Skin of body (tissue), 2 donors: Measurements from ENCODE around the gene SHANK2. TPM values are rescaled to one million over a fixed set of nuclear protein-coding genes. Genes with fewer than 3 reads are reported as not detected.

Source experiments
- DNase-seq: peaks from one replicate; lab custom pipeline; 2025; lab: John Stamatoyannopoulos, UW
- total RNA-seq: library from RNA; depleted of rRNA; stranded (reverse); fragments of >200 nt; gene quantifications from one replicate; pipeline ENCODE4 v1.2.3, GENCODE V29; 2014

Gene SHANK2
- total RNA-seq, 1 donor from 2014 or later = 8.8 TPM

DNA sequence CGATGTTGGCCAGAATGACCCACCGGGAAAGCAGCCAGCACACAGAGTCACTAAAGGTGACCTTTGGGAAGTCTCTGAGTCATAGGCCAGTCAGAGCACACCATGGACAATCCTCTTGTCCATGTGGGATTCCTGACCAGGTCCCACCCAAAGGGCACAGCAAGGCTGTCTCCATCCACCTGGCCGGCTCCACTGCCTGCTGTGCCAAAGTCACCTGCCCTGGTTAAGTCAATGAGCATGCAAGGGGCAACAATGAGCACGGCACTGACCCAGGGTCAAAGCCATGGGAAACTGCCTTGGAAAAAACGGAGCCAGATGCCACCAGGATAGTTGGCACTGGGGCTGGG, 49.8 kb downstream of the SHANK2 start:
- no peak for DNase-seq

Other genes starting within 250 kb of the SHANK2 start
- 34.5 TPM for gene DHCR7, start 195.8 kb upstream of the SHANK2 start, total RNA-seq
- 34.6 TPM for gene NADSYN1, start 200.6 kb upstream of the SHANK2 start, total RNA-seq